Measurements from ENCODE around the gene TMEM120A. TPM values are rescaled to one million over a fixed set of nuclear protein-coding genes. Genes with fewer than 3 reads are reported as not detected.
A peak's percentile ranks its signal among the peaks of the same experiment; 100 is the strongest.

Gene TMEM120A
- total and polyA plus RNA-seq, 10 of the 15 experiments (the other 5 are each of a cell fraction or from before 2014, with no cell fraction given) = 0.43 to 86.6 (median 18.5) TPM

DNA sequence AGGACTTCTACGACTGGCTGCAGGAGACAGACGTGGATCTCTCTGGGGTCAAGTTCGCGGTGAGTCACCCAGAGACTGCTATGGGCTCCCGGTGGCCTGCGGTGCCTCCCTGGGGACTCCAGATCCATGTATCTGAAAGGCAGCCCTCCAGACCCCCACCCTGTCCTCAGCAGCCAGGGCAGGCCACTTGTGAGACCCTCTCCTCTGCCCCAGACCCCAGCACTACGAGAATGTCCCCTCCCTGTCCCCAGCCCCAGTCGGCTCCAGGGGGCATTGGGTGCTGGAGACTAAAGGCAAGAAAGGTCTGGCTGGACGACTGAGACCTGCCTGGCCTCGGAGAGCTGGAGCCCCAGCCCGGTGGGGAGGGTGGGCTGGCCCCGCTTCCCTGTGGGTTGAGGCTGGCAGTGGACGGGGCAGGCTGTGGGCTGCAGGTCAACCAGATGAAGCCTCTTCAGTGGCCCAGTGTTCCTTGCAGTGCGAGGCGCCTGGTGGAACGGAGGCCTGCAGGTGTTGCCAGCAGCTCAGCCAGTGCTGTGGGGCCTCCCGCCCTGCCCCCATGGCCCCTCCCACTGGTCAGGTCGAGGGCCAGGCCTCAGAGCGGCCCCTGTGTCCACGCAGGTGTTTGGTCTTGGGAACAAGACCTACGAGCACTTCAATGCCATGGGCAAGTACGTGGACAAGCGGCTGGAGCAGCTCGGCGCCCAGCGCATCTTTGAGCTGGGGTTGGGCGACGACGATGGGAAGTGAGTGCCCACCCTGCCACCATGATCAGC, 13.8 kb downstream of the TMEM120A start:
- ChIA-PET CTCF (no interaction called here), SMC1A (ENCODE audit: uncharacterized antibody, unreplicated experiment) (no interaction called here), RAD21 (ENCODE audit: unreplicated experiment) (no interaction called here), POLR2A (no interaction called here)
- H4K20me1 ChIP-seq (ENCODE audit: control insufficient read depth, insufficient read depth) = no peaks in the 10 kb centered on the region
- no TSS peak for BruUV-seq (replicated peaks)
- H3K27me3 ChIP-seq (replicated peaks in 1 of 2; ENCODE audit: control insufficient read depth in 2 of 2, insufficient read depth in 2 of 2, low read length in 1 of 2) = no peaks in the 10 kb centered on the region
- no peak overlapping the region for H3K4me3 ChIP-seq
- no peak for DNase-seq (ENCODE audit: low read depth, low spot score)
- H3K9me3 ChIP-seq (replicated peaks; ENCODE audit: control insufficient read depth, insufficient read depth, low read length) = no peaks in the 10 kb centered on the region
- intact Hi-C loops (cut with micrococcal nuclease; ENCODE audit: unreplicated experiment) (no loop called here), in situ Hi-C loops (cut with MboI) (no loop called here)
- TF ChIP-seq POLR2A (IDR thresholded peaks at IDR 0.05; ENCODE audit: low read depth, low read length) (peak; percentile 20; the same call in 1 of the 2 replicates), JUND (IDR thresholded peaks at IDR 0.05; ENCODE audit: low read depth, low read length) (no peak)
- H3K79me2 ChIP-seq (ENCODE audit: control insufficient read depth, insufficient read depth, low read length) = no peaks in the 10 kb centered on the region
- ATAC-seq = no peak
- no peak overlapping the region for H2AFZ ChIP-seq (ENCODE audit: control insufficient read depth, low read depth, low read length)
- no peak overlapping the region for H3K9ac ChIP-seq (ENCODE audit: control insufficient read depth, insufficient read depth, low read length)
- H3K36me3 ChIP-seq (ENCODE audit: control insufficient read depth in 2 of 2, insufficient read depth in 2 of 2, low read length in 1 of 2) = peaks cover 0 to 28% of the 10 kb centered on the region in 2 experiments; a peak in 3 of 4 replicates
- H3K4me2 ChIP-seq (ENCODE audit: control insufficient read depth, insufficient read depth) = no peak overlapping the region
- no peaks in the 10 kb centered on the region for H3K4me1 ChIP-seq (ENCODE audit: control insufficient read depth, insufficient read depth, low read length)
- FAIRE-seq = no peak
- WGBS (ENCODE audit: insufficient coverage, insufficient replicate concordance, low lambda C conversion rate, missing lambda C conversion rate) = 88% methylated on average over 28 of the region's 29 CpGs
- H3K27ac ChIP-seq (ENCODE audit: control insufficient read depth, insufficient read depth) = no peak overlapping the region

DNA sequence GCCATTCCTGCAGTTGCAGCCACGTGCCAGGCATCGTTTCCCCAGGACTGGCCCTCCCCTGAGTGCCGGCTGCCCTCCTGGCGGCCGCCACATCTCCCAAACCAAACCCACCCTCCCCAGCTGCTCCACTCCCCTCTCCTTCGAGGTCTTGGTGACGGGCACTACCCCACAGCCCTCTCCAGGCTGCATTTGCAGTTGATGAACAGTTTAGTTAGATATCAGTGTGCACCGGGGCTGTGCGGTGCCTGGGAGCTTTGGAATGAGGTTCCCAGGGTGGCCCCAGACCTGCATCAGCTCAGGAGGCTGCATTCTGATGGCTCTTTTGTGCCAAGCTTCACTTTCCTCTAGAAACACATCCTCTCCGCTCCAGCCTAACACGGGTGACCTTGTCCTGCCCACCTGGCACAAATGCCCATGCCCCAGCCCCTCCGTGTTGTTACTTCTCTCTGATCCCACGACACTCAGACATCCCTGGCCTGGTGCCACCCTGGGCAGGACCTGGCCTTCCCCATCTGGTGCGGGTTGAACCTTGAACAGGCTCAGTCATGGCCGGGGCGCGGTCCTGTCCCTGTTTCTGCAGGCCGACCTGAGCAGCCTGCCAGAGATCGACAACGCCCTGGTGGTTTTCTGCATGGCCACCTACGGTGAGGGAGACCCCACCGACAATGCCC, 14.5 kb downstream of the TMEM120A start:
- no TSS peak for BruUV-seq (replicated peaks)
- no peak for TF ChIP-seq KLF5 (IDR thresholded peaks at IDR 0.05; ENCODE audit: partially characterized antibody)
- TF ChIP-seq IRF4 (IDR thresholded peaks at IDR 0.05; ENCODE audit: low read depth, low read length) = no peak
- no peak for TF ChIP-seq ASH2L (IDR thresholded peaks at IDR 0.05; ENCODE audit: borderline replicate concordance, low read depth)
- no peak for TF ChIP-seq SMC3 (IDR thresholded peaks at IDR 0.05; ENCODE audit: borderline replicate concordance, low read length)
- TF ChIP-seq PAX8 (IDR thresholded peaks at IDR 0.05) = no peak
- TF ChIP-seq ZNF217 (IDR thresholded peaks at IDR 0.05) = no peak
- TF ChIP-seq, protein P1, sequence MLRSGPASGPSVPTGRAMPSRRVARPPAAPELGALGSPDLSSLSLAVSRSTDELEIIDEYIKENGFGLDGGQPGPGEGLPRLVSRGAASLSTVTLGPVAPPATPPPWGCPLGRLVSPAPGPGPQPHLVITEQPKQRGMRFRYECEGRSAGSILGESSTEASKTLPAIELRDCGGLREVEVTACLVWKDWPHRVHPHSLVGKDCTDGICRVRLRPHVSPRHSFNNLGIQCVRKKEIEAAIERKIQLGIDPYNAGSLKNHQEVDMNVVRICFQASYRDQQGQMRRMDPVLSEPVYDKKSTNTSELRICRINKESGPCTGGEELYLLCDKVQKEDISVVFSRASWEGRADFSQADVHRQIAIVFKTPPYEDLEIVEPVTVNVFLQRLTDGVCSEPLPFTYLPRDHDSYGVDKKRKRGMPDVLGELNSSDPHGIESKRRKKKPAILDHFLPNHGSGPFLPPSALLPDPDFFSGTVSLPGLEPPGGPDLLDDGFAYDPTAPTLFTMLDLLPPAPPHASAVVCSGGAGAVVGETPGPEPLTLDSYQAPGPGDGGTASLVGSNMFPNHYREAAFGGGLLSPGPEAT (IDR thresholded peaks at IDR 0.05; ENCODE audit: low read depth) = no peak
- TF ChIP-seq JUND (IDR thresholded peaks at IDR 0.05; ENCODE audit: low read depth, low read length) = no peak
- no peak for TF ChIP-seq HDGF (IDR thresholded peaks at IDR 0.05)
- TF ChIP-seq CHD4 (IDR thresholded peaks at IDR 0.05) = no peak
- no peak for TF ChIP-seq BACH1 (IDR thresholded peaks at IDR 0.05; ENCODE audit: borderline replicate concordance)
- TF ChIP-seq MTA2 (IDR thresholded peaks at IDR 0.05; ENCODE audit: low read depth) = no peak
- TF ChIP-seq WRNIP1 (IDR thresholded peaks at IDR 0.05; ENCODE audit: borderline replicate concordance, low read depth, low read length) = no peak
- no peak for TF ChIP-seq HDAC2 (IDR thresholded peaks at IDR 0.05)

More for the DNA sequence above, 14.5 kb downstream of the TMEM120A start:
- no peak overlapping the region for H2AFZ ChIP-seq (ENCODE audit: control insufficient read depth, low read depth, low read length)
- H3K4me2 ChIP-seq (ENCODE audit: control insufficient read depth, insufficient read depth) = no peak overlapping the region
- peaks cover 0 to 27% of the 10 kb centered on the region in 2 experiments; a peak in 3 of 4 replicates for H3K36me3 ChIP-seq (ENCODE audit: control insufficient read depth in 2 of 2, insufficient read depth in 2 of 2, low read length in 1 of 2)
- H4K20me1 ChIP-seq (ENCODE audit: control insufficient read depth, insufficient read depth) = no peaks in the 10 kb centered on the region
- intact Hi-C loops (cut with micrococcal nuclease; ENCODE audit: unreplicated experiment) (no loop called here), in situ Hi-C loops (cut with MboI) (no loop called here)
- WGBS (ENCODE audit: insufficient coverage, insufficient replicate concordance, low lambda C conversion rate, missing lambda C conversion rate) = 93% methylated on average over 17 of the region's 22 CpGs
- ChIA-PET CTCF (no interaction called here), RAD21 (ENCODE audit: unreplicated experiment) (no interaction called here), POLR2A (no interaction called here), SMC1A (ENCODE audit: uncharacterized antibody, unreplicated experiment) (no interaction called here)
- FAIRE-seq (no peak), DNase-seq (ENCODE audit: low read depth, low spot score) (no peak), ATAC-seq (no peak)
- no peaks in the 10 kb centered on the region for H3K9me3 ChIP-seq (replicated peaks; ENCODE audit: control insufficient read depth, insufficient read depth, low read length)
- H3K27me3 ChIP-seq (replicated peaks in 1 of 2; ENCODE audit: control insufficient read depth in 2 of 2, insufficient read depth in 2 of 2, low read length in 1 of 2) = no peaks in the 10 kb centered on the region
- H3K4me3 ChIP-seq = no peak overlapping the region
- H3K4me1 ChIP-seq (ENCODE audit: control insufficient read depth, insufficient read depth, low read length) = no peaks in the 10 kb centered on the region
- no peak overlapping the region for H3K9ac ChIP-seq (ENCODE audit: control insufficient read depth, insufficient read depth, low read length)
- no peak overlapping the region for H3K27ac ChIP-seq (ENCODE audit: control insufficient read depth, insufficient read depth)
- no peaks in the 10 kb centered on the region for H3K79me2 ChIP-seq (ENCODE audit: control insufficient read depth, insufficient read depth, low read length)

Data from GM12878 (cell line).